22Rv1 (cell line): ENCODE measurements around the gene DENND6B.
"Not testable (repeated sequence)": the region's sequence is repeated elsewhere in the genome, so short reads cannot be mapped to it uniquely, and the experiment has no call there.

Source experiments
- H3K27ac ChIP-seq: fragments of 450-650 bp; 2 replicates; pipeline ENCODE4 v1.5.1; 2017
- ZFX ChIP-seq: fragments of 450-650 bp; IDR thresholded peaks from 2 replicates; pipeline ENCODE4 v1.6.1; 2017; ENCODE audit warnings: antibody characterized with exemption, borderline replicate concordance
- TF ChIP-seq, protein P1 (sequence below): fragments of 450-650 bp; IDR thresholded peaks from 2 replicates; pipeline ENCODE4 v1.5.1; 2017; ENCODE audit warnings: mild to moderate bottlenecking

DENND6B gene

DNA sequence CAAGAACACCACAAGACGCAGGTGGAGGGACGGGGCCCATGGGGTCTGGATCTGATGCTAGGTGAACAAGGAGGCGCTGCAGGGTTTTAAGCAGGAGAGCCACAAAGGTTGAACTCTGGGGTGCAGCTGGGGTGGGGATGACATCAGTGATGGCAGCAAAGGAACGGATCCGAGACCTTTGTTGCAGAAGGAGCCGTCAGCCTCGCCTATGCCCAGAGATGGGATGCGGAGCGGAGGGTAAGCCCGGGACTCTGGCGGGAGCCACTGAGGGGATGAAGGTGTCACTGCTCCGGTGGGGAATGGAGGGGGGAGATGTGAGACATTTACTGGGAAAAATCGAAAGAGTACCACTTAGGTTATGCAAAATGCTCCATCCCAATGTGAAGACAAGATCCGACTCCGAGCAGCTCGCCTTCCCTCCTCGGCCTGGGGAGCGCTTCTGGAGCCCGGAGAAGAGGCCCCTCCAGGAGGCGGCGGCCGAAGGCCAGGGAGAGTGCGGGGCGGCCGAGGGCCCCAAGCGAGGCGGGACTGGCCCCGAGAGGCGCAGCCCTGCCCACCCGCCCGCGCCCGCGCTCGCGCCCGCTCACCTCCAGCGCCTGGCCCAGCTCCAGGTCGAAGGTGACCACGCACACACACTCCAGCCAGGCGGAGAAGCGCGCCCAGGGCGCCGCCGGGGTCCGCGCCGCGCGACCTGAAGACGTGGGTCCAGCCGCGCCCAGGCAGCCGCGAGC lies 422 bp downstream of the DENND6B start:
- peak overlapping the region; percentile 97 for H3K27ac ChIP-seq
- TF ChIP-seq, protein P1, sequence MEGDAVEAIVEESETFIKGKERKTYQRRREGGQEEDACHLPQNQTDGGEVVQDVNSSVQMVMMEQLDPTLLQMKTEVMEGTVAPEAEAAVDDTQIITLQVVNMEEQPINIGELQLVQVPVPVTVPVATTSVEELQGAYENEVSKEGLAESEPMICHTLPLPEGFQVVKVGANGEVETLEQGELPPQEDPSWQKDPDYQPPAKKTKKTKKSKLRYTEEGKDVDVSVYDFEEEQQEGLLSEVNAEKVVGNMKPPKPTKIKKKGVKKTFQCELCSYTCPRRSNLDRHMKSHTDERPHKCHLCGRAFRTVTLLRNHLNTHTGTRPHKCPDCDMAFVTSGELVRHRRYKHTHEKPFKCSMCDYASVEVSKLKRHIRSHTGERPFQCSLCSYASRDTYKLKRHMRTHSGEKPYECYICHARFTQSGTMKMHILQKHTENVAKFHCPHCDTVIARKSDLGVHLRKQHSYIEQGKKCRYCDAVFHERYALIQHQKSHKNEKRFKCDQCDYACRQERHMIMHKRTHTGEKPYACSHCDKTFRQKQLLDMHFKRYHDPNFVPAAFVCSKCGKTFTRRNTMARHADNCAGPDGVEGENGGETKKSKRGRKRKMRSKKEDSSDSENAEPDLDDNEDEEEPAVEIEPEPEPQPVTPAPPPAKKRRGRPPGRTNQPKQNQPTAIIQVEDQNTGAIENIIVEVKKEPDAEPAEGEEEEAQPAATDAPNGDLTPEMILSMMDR: no peak
- TF ChIP-seq ZFX: no peak

DNA sequence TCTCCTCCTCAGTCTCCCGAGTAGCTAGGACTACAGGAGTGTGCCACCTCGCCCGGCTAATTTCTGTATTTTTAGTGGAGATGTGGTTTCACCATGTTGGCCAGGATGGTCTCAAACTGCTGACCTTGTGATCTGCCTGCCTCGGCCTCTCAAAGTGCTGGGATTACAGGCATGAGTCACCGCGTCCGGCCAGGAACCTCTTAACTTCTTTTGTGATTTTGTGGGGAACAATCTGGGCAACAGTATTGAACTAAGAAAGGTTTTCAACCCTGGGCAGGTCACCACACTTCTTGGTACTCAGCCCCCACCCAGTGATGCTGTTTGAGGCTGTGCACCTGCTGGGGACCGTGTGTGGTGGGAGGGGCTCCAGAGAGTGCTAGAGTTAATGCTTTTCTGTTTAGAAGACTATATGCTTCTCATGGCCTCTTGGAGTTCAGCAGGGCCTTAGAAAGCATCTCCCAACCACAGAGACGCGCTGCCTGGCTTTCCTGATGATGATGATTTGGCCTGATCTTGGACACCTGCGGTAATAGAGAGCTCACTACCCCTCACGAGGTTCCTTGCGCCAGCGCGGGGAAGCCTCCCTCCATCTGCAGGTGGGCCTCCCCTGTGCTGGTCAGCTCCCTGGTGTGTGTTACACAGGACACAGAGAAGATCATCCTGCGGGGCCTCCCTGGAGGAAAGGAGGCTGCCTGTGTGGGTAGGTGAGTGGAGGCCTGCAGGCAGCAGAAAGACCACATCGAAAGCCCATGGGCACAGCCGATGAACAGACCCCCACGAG lies 1.2 kb downstream of the DENND6B start:
- no peak for TF ChIP-seq ZFX
- TF ChIP-seq, protein P1: no peak
- H3K27ac ChIP-seq: no peak overlapping the region; the same call in 1 of the 2 replicates

DNA sequence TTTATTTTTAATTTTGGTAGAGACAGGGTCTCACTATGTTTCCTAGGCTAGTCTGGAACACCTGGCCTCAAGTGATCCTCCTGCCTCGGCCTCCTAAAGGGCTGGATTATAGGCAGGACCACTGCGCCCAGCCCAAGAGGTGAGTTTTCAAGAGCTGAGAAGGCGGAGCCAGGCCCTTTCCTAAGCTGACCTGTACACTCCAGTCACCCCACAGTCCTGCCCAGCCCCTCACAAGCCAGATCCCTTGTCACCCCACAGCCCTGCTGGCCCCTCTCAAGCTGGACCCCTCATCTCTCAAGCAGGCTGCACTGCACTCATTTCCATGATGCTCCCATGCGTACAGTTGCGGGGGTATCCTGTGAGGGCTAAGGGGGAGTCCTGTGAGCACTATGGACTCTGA lies 2.9 kb downstream of the DENND6B start:
- no peak overlapping the region for H3K27ac ChIP-seq
- no peak for TF ChIP-seq ZFX
- TF ChIP-seq, protein P1: no peak

DNA sequence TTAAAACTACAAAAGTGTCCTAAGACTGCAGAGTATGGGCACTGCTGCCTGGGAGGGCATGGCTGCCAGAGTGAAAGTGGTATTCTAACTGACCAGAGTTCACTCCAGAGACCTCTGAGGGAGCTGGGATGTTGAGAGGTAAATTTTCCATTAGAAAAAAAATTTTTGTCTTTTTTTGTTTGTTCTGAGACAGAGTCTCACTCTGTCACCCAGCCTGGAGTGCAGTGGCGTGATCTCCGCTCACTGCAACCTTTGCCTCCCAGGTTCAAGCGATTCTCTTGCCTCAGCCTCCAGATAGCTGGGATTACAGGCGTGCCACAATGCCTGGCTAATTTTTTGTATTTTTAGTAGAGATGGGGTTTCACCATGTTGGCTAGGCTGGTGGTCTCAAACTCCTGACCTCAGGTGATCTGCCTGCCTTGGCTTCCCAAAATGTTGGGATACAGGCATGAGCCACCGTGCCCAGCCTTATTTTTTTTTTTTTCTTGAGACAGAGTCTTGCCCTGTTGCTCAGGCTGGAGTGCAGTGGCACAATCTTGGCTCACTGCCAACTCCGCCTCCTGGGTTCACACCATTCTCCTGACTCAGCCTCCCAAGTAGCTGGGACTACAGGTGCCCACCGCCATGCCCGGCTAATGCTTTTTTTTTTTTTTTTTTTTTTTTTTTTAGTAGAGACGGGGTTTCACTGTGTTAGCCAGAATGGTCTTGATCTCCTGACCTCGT lies 4.3 kb downstream of the DENND6B start:
- not testable (repeated sequence) for H3K27ac ChIP-seq

DNA sequence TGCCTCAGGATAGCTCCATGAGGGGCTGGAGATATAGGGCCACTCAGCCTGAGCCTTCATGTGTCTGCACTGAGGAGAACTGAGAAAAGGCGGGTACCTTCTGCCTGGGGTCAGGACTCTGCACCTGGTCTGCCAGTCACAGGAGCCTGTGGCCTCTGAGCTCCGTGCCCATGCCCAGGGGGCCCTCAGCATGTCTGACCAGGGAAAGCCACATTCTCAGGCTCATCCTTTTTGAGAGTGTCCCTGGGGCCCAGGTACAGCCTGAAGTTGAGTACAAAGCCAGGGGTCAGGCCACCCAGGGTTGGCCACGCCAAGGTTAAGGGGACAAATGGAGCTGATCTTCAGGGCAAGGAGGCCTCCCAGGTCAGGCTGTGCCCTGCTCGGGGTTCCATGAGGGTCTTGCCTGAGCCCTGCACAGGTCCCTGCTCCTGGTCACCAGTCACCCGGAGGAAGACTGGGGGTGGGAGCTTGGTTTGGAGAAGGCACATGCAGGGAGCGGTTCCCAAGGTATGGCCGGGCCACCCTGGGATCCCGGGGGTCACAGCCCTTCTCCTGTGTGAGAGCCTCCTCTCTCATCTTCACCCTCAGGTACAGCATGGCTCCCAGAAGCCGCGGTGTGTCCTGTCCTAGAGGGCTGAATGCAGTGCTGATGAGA lies 6.0 kb downstream of the DENND6B start:
- H3K27ac ChIP-seq: no peak overlapping the region
- TF ChIP-seq, protein P1: no peak
- no peak for TF ChIP-seq ZFX

DNA sequence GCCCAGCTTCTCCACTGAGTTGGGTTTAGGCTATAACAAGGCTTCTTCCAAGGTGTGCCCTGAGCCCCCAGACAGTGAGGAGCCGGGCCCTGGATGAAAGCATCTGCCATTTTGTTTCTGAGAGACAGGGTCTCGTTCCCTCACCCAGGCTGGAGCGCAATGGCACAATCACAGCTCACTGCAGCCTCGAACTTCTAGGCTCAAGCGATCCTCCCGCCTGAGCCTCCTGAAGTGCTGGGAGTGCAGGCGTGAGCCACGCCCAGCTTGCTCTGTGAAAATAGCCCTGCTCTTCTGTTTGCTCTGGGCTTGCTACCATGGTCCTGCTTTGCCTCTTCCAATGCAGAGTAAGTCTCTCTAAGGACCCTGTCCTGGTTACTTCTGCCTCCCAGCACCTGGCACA lies 6.7 kb downstream of the DENND6B start:
- no peak overlapping the region for H3K27ac ChIP-seq
- no peak for TF ChIP-seq ZFX
- TF ChIP-seq, protein P1: no peak

DNA sequence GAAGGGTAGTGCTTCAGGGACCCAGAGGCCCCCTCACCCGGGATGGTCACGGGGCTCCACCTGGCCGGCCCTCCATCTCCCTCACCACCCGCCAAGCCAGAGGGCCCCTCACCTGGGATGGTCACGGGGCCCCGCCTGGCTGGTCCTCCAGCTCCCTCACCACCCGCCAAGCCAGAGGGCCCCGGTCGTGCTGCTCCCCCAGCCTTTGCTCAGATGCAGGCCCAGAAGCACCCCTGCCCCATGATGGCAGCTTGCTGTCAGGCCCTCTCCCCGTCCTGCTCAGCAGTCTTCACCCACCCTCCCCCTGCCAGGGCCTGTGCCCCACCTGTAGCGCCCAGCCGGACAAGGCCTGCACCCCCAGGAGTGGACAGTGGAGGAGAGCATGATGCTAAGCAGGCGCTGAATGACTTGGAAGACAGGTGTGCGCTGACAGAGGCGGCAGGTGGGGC lies 7.3 kb downstream of the DENND6B start:
- H3K27ac ChIP-seq: no peak overlapping the region

More for the DNA sequence above, 7.3 kb downstream of the DENND6B start:
- TF ChIP-seq ZFX: no peak
- TF ChIP-seq, protein P1: no peak
